RWPE2 (cell line): ENCODE data around the gene KEAP1.
"Not testable (repeated sequence)": the region's sequence is repeated elsewhere in the genome, so short reads cannot be mapped to it uniquely, and the experiment has no call there.

Experiments used
- ATAC-seq: fragments of 200-7000 bp; cut with Tn5 transposase; 3 replicates; pipeline ENCODE4 v1.9.1; 2021; ENCODE audit warnings: low read depth
- DNase-seq: peaks from one replicate; pipeline ENCODE4 v3.0.0-alpha.2; 2020; ENCODE audit warnings: low spot score
- H3K27ac ChIP-seq: fragments of 450-650 bp; 2 replicates; pipeline ENCODE4 v1.5.1; 2017; ENCODE audit warnings: mild to moderate bottlenecking; ENCODE audit not compliant: poor library complexity, severe bottlenecking
- H3K27me3 ChIP-seq: fragments of 250-450 bp; sonication (Bioruptor Pico); 2 replicates; pipeline ENCODE4 v1.5.1; 2021; ENCODE audit warnings: mild to moderate bottlenecking, moderate library complexity; ENCODE audit not compliant: insufficient read depth, poor library complexity, severe bottlenecking
- H3K36me3 ChIP-seq: fragments of 250-450 bp; sonication (Bioruptor Pico); 2 replicates; pipeline ENCODE4 v1.5.1; 2020; ENCODE audit warnings: low read depth, mild to moderate bottlenecking, moderate library complexity
- H3K4me1 ChIP-seq: fragments of 250-450 bp; sonication (Bioruptor Pico); 2 replicates; pipeline ENCODE4 v1.5.1; 2021; ENCODE audit warnings: mild to moderate bottlenecking, moderate library complexity; ENCODE audit not compliant: insufficient read depth, poor library complexity, severe bottlenecking
- H3K4me3 ChIP-seq: fragments of 250-450 bp; sonication (Bioruptor Pico); 2 replicates; pipeline ENCODE4 v1.5.1; 2021; ENCODE audit warnings: mild to moderate bottlenecking, moderate library complexity; ENCODE audit not compliant: severe bottlenecking
- H3K9me3 ChIP-seq: fragments of 250-450 bp; sonication (Bioruptor Pico); 2 replicates; pipeline ENCODE4 v1.5.1; 2021; ENCODE audit warnings: mild to moderate bottlenecking, moderate library complexity; ENCODE audit not compliant: severe bottlenecking
- CTCF ChIP-seq: fragments of 450-650 bp; IDR thresholded peaks from one replicate; pipeline ENCODE4 v1.5.1; 2017; ENCODE audit warnings: mild to moderate bottlenecking, moderate library complexity; ENCODE audit not compliant: poor library complexity, severe bottlenecking

KEAP1 gene

DNA sequence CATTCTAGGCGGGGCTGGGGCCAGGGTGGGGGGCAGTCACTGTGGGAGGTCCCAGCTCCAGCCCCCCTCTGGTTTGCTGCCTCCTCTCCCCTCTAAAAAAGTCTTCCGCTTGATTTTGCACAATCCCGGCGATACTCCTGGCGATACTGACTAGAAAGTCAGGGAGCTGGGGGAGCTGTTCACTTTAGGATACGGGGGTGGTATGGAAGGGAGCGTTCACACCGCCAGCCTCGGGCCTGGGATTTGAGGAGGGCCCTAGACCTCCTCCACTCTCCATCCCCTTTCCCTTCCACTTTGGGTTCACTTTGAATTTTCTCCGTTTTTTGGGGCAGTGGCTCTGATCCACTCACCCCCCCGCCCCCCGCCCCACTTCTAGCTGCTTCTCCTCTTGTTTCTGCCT, 35.0 kb downstream of the KEAP1 start:
- Histone ChIP-seq H3K4me3 (no peak overlapping the region), H3K9me3 (no peaks in the 10 kb centered on the region), H3K4me1 (no peaks in the 10 kb centered on the region), H3K27me3 (no peaks in the 10 kb centered on the region), H3K27ac (no peak overlapping the region), H3K36me3 (no peaks in the 10 kb centered on the region)
- ATAC-seq (no peak), DNase-seq (no peak)
- TF ChIP-seq CTCF: no peak

- ATAC-seq: 0 out of 3 replicates have a peak, but pooled peaks have one; percentile 17
- no peak overlapping the region for H3K27ac ChIP-seq
- TF ChIP-seq CTCF: no peak
These were observed 36.0 kb downstream of the KEAP1 start for GRCh38 chr19:10467104-10467706.

GRCh38 chr19:10464456-10464855, 38.7 kb downstream of the KEAP1 start:
- Histone ChIP-seq H3K4me3 (no peak overlapping the region), H3K27me3 (no peaks in the 10 kb centered on the region), H3K27ac (no peak overlapping the region), H3K36me3 (no peaks in the 10 kb centered on the region), H3K4me1 (no peaks in the 10 kb centered on the region), H3K9me3 (no peaks in the 10 kb centered on the region)
- DNase-seq (no peak), ATAC-seq (no peak)
- no peak for TF ChIP-seq CTCF

More at GRCh38 chr19:10467104-10467706, 36.0 kb downstream of the KEAP1 start:
- Histone ChIP-seq H3K4me1 (no peaks in the 10 kb centered on the region), H3K27me3 (no peaks in the 10 kb centered on the region), H3K9me3 (no peaks in the 10 kb centered on the region), H3K4me3 (no peak overlapping the region), H3K36me3 (no peaks in the 10 kb centered on the region)
- DNase-seq: no peak

DNA sequence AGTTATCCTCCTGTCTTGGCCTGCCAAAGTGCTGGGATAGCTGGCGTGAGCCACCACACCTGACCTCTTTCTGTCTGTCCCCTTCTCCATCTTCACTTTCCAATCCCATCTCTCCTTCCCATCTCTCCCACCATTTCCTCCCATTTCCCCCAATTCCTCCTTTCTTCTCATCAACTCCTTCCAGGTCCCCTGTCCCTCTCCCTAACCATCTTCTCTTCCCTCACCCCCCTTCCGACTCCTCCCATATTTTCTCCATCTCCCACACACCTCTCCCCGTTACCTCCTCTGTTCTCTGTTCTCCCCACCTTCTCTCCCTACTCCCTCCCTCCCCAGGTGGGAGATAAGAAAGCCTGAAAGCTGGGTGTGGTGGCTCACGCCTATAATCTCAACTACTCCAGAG, 40.6 kb downstream of the KEAP1 start:
- H3K4me1 ChIP-seq: no peaks in the 10 kb centered on the region
- H3K27me3 ChIP-seq: no peaks in the 10 kb centered on the region
- no peak for ATAC-seq
- no peak for TF ChIP-seq CTCF
- no peaks in the 10 kb centered on the region for H3K9me3 ChIP-seq
- H3K36me3 ChIP-seq: no peaks in the 10 kb centered on the region
- no peak for DNase-seq
- H3K4me3 ChIP-seq: no peak overlapping the region
- no peak overlapping the region for H3K27ac ChIP-seq

GRCh38 chr19:10462042-10462441, 41.1 kb downstream of the KEAP1 start:
- not testable (repeated sequence) for H3K27me3 ChIP-seq, H3K27ac ChIP-seq, ATAC-seq, H3K9me3 ChIP-seq, H3K4me1 ChIP-seq, H3K36me3 ChIP-seq, DNase-seq
- peak overlapping the region; percentile 28 for H3K4me3 ChIP-seq
